ENCODE results near the gene B3GALNT2. TPM values are rescaled to one million over a fixed set of nuclear protein-coding genes. Genes with fewer than 3 reads are reported as not detected.
A peak's percentile ranks its signal among the peaks of the same experiment; 100 is the strongest.
"Not testable (repeated sequence)": the region's sequence is repeated elsewhere in the genome, so short reads cannot be mapped to it uniquely, and the experiment has no call there.

B3GALNT2 gene
- total RNA-seq, 3 donors from 2014 or later: 17.1 to 34.5 (median 19.6) TPM

GRCh38 chr1:235483090-235483489, 21.2 kb downstream of the B3GALNT2 start:
- DNase-seq (no peak), ATAC-seq (no peak)
- Histone ChIP-seq H3K9me3 (no peaks in the 10 kb centered on the region), H3K4me1 (ENCODE audit: low read depth) (no peaks in the 10 kb centered on the region), H3K4me3 (no peak overlapping the region), H3K36me3 (ENCODE audit: low read depth) (no peaks in the 10 kb centered on the region)
- intact Hi-C loops (cut with DNase I, micrococcal nuclease): no loop called here
- no peak for TF ChIP-seq CTCF (IDR thresholded peaks at IDR 0.05)

GRCh38 chr1:235473806-235474205, 30.4 kb downstream of the B3GALNT2 start:
- intact Hi-C loops (cut with DNase I, micrococcal nuclease): no loop called here
- Histone ChIP-seq H3K9me3 (no peaks in the 10 kb centered on the region), H3K4me3 (no peak overlapping the region), H3K36me3 (ENCODE audit: low read depth) (no peaks in the 10 kb centered on the region), H3K4me1 (ENCODE audit: low read depth) (no peaks in the 10 kb centered on the region)
- DNase-seq (no peak), ATAC-seq (no peak)
- TF ChIP-seq CTCF (IDR thresholded peaks at IDR 0.05): no peak

- ATAC-seq (peak; percentile 63), DNase-seq (no peak)
- Histone ChIP-seq H3K9me3 (no peaks in the 10 kb centered on the region), H3K4me3 (no peak overlapping the region), H3K36me3 (ENCODE audit: low read depth) (no peaks in the 10 kb centered on the region), H3K4me1 (ENCODE audit: low read depth) (no peaks in the 10 kb centered on the region)
- TF ChIP-seq CTCF (IDR thresholded peaks at IDR 0.05): no peak
- intact Hi-C loops (cut with DNase I, micrococcal nuclease): no loop called here
Measured at GRCh38 chr1:235470741-235471439, 33.4 kb downstream of the B3GALNT2 start.

GRCh38 chr1:235469897-235470296, 34.4 kb downstream of the B3GALNT2 start:
- H3K9me3 ChIP-seq; H3K36me3 ChIP-seq (ENCODE audit: low read depth); DNase-seq; H3K4me3 ChIP-seq; ATAC-seq; intact Hi-C loops (cut with DNase I, micrococcal nuclease); H3K4me1 ChIP-seq (ENCODE audit: low read depth): not testable (repeated sequence)

GRCh38 chr1:235468970-235469369, 35.3 kb downstream of the B3GALNT2 start:
- Histone ChIP-seq H3K4me1 (ENCODE audit: low read depth) (no peaks in the 10 kb centered on the region), H3K9me3 (no peaks in the 10 kb centered on the region), H3K4me3 (no peak overlapping the region), H3K36me3 (ENCODE audit: low read depth) (no peaks in the 10 kb centered on the region)
- intact Hi-C loops (cut with DNase I, micrococcal nuclease): no loop called here
- ATAC-seq (no peak), DNase-seq (no peak)
- no peak for TF ChIP-seq CTCF (IDR thresholded peaks at IDR 0.05)

GRCh38 chr1:235468004-235468403, 36.2 kb downstream of the B3GALNT2 start:
- intact Hi-C loops (cut with DNase I, micrococcal nuclease): no loop called here

More at GRCh38 chr1:235468004-235468403, 36.2 kb downstream of the B3GALNT2 start:
- no peak overlapping the region for H3K4me3 ChIP-seq
- ATAC-seq (no peak), DNase-seq (no peak)
- H3K36me3 ChIP-seq (ENCODE audit: low read depth): no peaks in the 10 kb centered on the region
- no peaks in the 10 kb centered on the region for H3K4me1 ChIP-seq (ENCODE audit: low read depth)
- H3K9me3 ChIP-seq: no peaks in the 10 kb centered on the region
- no peak for TF ChIP-seq CTCF (IDR thresholded peaks at IDR 0.05)

All from mucosa of descending colon (tissue), 3 donors.